Astrocyte (in vitro differentiated cells and primary cell): ENCODE data around the gene MANEA.

Source experiments
- CTCF ChIP-seq: IDR thresholded peaks from 2 replicates; pipeline ENCODE4 v1.5.1; 2011; ENCODE audit warnings: low read depth, mild to moderate bottlenecking, inconsistent platforms, low read length, moderate library complexity; ENCODE audit not compliant: insufficient read depth
- EZH2 ChIP-seq: IDR thresholded peaks from 2 replicates; pipeline ENCODE4 v1.6.1; 2012; ENCODE audit warnings: mild to moderate bottlenecking, low read length, inconsistent platforms; ENCODE audit not compliant: insufficient read depth

- TF ChIP-seq CTCF (no peak), EZH2 (no peak)
These were observed 31.6 kb upstream of the MANEA start for GRCh38 chr6:95545686-95546085.
